Measurements from ENCODE around the gene NOC4L.

The NOC4L gene

GRCh38 chr12:132156573-132157325, 12.5 kb downstream of the NOC4L start:
- DNase-seq = no peak

- DNase-seq = no peak
These were observed 13.6 kb downstream of the NOC4L start for GRCh38 chr12:132157733-132158409.

GRCh38 chr12:132158677-132159554, 14.7 kb downstream of the NOC4L start:
- no peak for DNase-seq

GRCh38 chr12:132159555-132160003, 15.3 kb downstream of the NOC4L start:
- DNase-seq = no peak

GRCh38 chr12:132160016-132160415, 15.8 kb downstream of the NOC4L start:
- no peak for DNase-seq

- DNase-seq = no peak
These were observed 16.4 kb downstream of the NOC4L start for GRCh38 chr12:132160601-132161035.

- peak; percentile 2 to 20 for DNase-seq
These were observed 17.0 kb downstream of the NOC4L start for GRCh38 chr12:132161036-132161781.

GRCh38 chr12:132161796-132162507, 17.7 kb downstream of the NOC4L start:
- no peak for DNase-seq

- peak; percentile 30 for DNase-seq
These were observed 18.3 kb downstream of the NOC4L start for GRCh38 chr12:132162508-132163031.

GRCh38 chr12:132163041-132163910, 19.0 kb downstream of the NOC4L start:
- DNase-seq = no peak

GRCh38 chr12:132163911-132164288, 19.6 kb downstream of the NOC4L start:
- DNase-seq = no peak

- no peak for DNase-seq
These were observed 20.2 kb downstream of the NOC4L start for GRCh38 chr12:132164426-132164825.

- no peak for DNase-seq
These were observed 21.3 kb downstream of the NOC4L start for GRCh38 chr12:132165584-132165983.

- no peak for DNase-seq
These were observed 21.8 kb downstream of the NOC4L start for GRCh38 chr12:132166093-132166492.

GRCh38 chr12:132166801-132167591, 22.7 kb downstream of the NOC4L start:
- DNase-seq = no peak

GRCh38 chr12:132167611-132168310, 23.5 kb downstream of the NOC4L start:
- no peak for DNase-seq

GRCh38 chr12:132168311-132169031, 24.2 kb downstream of the NOC4L start:
- no peak for DNase-seq

- DNase-seq = no peak
These were observed 25.1 kb downstream of the NOC4L start for GRCh38 chr12:132169376-132169775.

All from inflammatory macrophage (primary cell).